ENCODE results near the gene CALCR. TPM values are rescaled to one million over a fixed set of nuclear protein-coding genes. Genes with fewer than 3 reads are reported as not detected.
A peak's percentile ranks its signal among the peaks of the same experiment; 100 is the strongest.

CALCR gene
- total RNA-seq, 1 experiment from 2014 or later, result not detected

DNA sequence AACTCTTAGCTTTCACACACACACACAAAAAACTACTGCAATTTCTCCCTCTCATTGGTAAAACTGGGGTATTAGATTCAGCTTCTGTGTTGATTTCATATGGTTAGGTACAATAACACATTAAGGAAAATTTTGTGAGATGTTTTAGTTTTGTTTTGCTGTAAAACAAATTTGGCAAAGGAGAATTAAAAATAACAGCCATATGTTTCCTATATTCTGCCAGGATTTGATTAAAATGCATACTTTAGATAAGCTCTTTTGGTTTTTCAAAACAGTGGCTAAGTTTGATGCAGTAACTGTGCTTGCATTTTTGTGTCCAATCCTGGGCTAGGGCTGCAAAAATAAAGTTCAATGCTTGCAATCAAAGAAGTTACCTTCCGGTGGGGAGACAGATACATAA, 126.3 kb downstream of the CALCR start:
- DNase-seq, result no peak

DNA sequence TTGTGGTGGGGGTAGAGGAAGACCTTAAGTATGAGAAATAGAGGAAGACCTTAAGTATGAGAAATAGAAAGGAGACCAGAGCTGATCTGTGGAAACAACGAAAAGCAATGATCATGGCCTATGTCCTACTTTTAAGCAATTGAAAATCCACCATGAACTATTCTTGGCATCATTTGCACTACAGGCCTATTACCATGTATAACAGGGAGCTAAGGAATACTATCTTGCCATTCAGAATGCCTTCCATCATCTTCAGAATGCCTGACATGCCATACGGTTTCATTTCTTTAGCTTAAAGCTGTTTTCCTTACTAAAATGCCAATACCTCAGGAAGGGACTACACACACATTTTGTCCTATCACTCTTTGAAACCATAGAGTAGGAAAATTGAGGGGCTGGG, 127.0 kb downstream of the CALCR start:
- H3K9me3 Mint-ChIP-seq (ENCODE audit: low read depth, unreplicated experiment), result no peaks in the 10 kb centered on the region
- intact Hi-C loops (cut with micrococcal nuclease; ENCODE audit: unreplicated experiment), result no loop called here
- H3K27ac Mint-ChIP-seq (ENCODE audit: unreplicated experiment), result no peak overlapping the region
- no peaks in the 10 kb centered on the region for H3K36me3 Mint-ChIP-seq (ENCODE audit: insufficient read depth, unreplicated experiment)
- CTCF ChIA-PET, result interaction anchor here (0.9 kb wide), 1 partner anchor 10 kb away, joined by 3 read pairs; no protein-coding TSS in a partner anchor
- no peak for DNase-seq
- H3K4me3 Mint-ChIP-seq (ENCODE audit: low read depth, unreplicated experiment), result no peak overlapping the region
- peaks cover 54% of the 10 kb centered on the region for H3K27me3 Mint-ChIP-seq (ENCODE audit: unreplicated experiment)
- TF ChIP-seq, protein P1, sequence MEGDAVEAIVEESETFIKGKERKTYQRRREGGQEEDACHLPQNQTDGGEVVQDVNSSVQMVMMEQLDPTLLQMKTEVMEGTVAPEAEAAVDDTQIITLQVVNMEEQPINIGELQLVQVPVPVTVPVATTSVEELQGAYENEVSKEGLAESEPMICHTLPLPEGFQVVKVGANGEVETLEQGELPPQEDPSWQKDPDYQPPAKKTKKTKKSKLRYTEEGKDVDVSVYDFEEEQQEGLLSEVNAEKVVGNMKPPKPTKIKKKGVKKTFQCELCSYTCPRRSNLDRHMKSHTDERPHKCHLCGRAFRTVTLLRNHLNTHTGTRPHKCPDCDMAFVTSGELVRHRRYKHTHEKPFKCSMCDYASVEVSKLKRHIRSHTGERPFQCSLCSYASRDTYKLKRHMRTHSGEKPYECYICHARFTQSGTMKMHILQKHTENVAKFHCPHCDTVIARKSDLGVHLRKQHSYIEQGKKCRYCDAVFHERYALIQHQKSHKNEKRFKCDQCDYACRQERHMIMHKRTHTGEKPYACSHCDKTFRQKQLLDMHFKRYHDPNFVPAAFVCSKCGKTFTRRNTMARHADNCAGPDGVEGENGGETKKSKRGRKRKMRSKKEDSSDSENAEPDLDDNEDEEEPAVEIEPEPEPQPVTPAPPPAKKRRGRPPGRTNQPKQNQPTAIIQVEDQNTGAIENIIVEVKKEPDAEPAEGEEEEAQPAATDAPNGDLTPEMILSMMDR (IDR thresholded peaks at IDR 0.05; ENCODE audit: unreplicated experiment), result no peak
- no peaks in the 10 kb centered on the region for H3K4me1 Mint-ChIP-seq (ENCODE audit: low read depth, unreplicated experiment)
- BruUV-seq (replicated peaks), result no TSS peak

More for the DNA sequence above, 126.3 kb downstream of the CALCR start:
- intact Hi-C loops (cut with micrococcal nuclease; ENCODE audit: unreplicated experiment), result no loop called here
- Mint-ChIP-seq H3K27ac (ENCODE audit: unreplicated experiment) (no peak overlapping the region), H3K9me3 (ENCODE audit: low read depth, unreplicated experiment) (no peaks in the 10 kb centered on the region), H3K4me1 (ENCODE audit: low read depth, unreplicated experiment) (no peaks in the 10 kb centered on the region), H3K27me3 (ENCODE audit: unreplicated experiment) (peaks cover 54% of the 10 kb centered on the region), H3K36me3 (ENCODE audit: insufficient read depth, unreplicated experiment) (no peaks in the 10 kb centered on the region), H3K4me3 (ENCODE audit: low read depth, unreplicated experiment) (no peak overlapping the region)
- TF ChIP-seq, protein P1 (IDR thresholded peaks at IDR 0.05; ENCODE audit: unreplicated experiment), result no peak
- CTCF ChIA-PET, result interaction anchor here (0.9 kb wide), 1 partner anchor 11 kb away, joined by 3 read pairs; no protein-coding TSS in a partner anchor
- BruUV-seq (replicated peaks), result no TSS peak

GRCh38 chr7:93442478-93443224, 131.9 kb downstream of the CALCR start:
- no TSS peak for BruUV-seq (replicated peaks)
- H3K4me3 Mint-ChIP-seq (ENCODE audit: low read depth, unreplicated experiment), result no peak overlapping the region
- intact Hi-C loops (cut with micrococcal nuclease; ENCODE audit: unreplicated experiment), result loop anchor here (1.0 to 2.0 kb wide), 2 partner anchors 109 to 198 kb away; no protein-coding TSS in a partner anchor
- H3K27me3 Mint-ChIP-seq (ENCODE audit: unreplicated experiment), result peaks cover 65% of the 10 kb centered on the region
- DNase-seq, result peak; percentile 70
- TF ChIP-seq, protein P1 (IDR thresholded peaks at IDR 0.05; ENCODE audit: unreplicated experiment), result peak; percentile 81
- H3K4me1 Mint-ChIP-seq (ENCODE audit: low read depth, unreplicated experiment), result no peaks in the 10 kb centered on the region
- H3K27ac Mint-ChIP-seq (ENCODE audit: unreplicated experiment), result no peak overlapping the region
- H3K9me3 Mint-ChIP-seq (ENCODE audit: low read depth, unreplicated experiment), result no peaks in the 10 kb centered on the region
- H3K36me3 Mint-ChIP-seq (ENCODE audit: insufficient read depth, unreplicated experiment), result no peaks in the 10 kb centered on the region
- CTCF ChIA-PET, result interaction anchor here (0.6 to 1.7 kb wide), 10 partner anchors 9 to 159 kb away, joined by 3 to 6 read pairs (median 3); no protein-coding TSS in a partner anchor

- no peak for DNase-seq
These were observed 138.7 kb downstream of the CALCR start for GRCh38 chr7:93435791-93436190.

More at GRCh38 chr7:93435791-93436190, 138.7 kb downstream of the CALCR start:
- intact Hi-C loops (cut with micrococcal nuclease; ENCODE audit: unreplicated experiment), result no loop called here
- TF ChIP-seq, protein P1 (IDR thresholded peaks at IDR 0.05; ENCODE audit: unreplicated experiment), result no peak
- no peak overlapping the region for H3K27ac Mint-ChIP-seq (ENCODE audit: unreplicated experiment)
- H3K4me1 Mint-ChIP-seq (ENCODE audit: low read depth, unreplicated experiment), result no peaks in the 10 kb centered on the region
- CTCF ChIA-PET, result no interaction called here
- BruUV-seq (replicated peaks), result no TSS peak
- no peaks in the 10 kb centered on the region for H3K9me3 Mint-ChIP-seq (ENCODE audit: low read depth, unreplicated experiment)
- H3K4me3 Mint-ChIP-seq (ENCODE audit: low read depth, unreplicated experiment), result no peak overlapping the region
- no peaks in the 10 kb centered on the region for H3K36me3 Mint-ChIP-seq (ENCODE audit: insufficient read depth, unreplicated experiment)
- peaks cover 31% of the 10 kb centered on the region for H3K27me3 Mint-ChIP-seq (ENCODE audit: unreplicated experiment)

Measured in Calu3 (cell line).